ENCODE data around the gene ARHGAP8. TPM values are rescaled to one million over a fixed set of nuclear protein-coding genes. Genes with fewer than 3 reads are reported as not detected.

ARHGAP8 gene
- total and polyA plus RNA-seq, 2 donors (not counting 3 experiments of a cell fraction or from before 2014, with no cell fraction given), result not detected

- no peaks in the 10 kb centered on the region for H3K36me3 ChIP-seq (ENCODE audit: control insufficient read depth in 2 of 2, extremely low read depth in 1 of 2, insufficient read depth in 2 of 2, low read length in 2 of 2)
- dilution Hi-C loops (cut with MboI; ENCODE audit: extremely low pct_ligation_motif_present, low sequenced_read_pairs) (no loop called here), intact Hi-C loops (cut with micrococcal nuclease) (no loop called here)
- TF ChIP-seq POLR2AphosphoS5 (IDR thresholded peaks at IDR 0.05; ENCODE audit: insufficient read depth, low read depth, low read length) (no peak), FOS (IDR thresholded peaks at IDR 0.05; ENCODE audit: borderline replicate concordance, insufficient read depth, low read length) (no peak), MYC (IDR thresholded peaks at IDR 0.05; ENCODE audit: low read depth, low read length) (no peak), GATA2 (IDR thresholded peaks at IDR 0.05; ENCODE audit: insufficient read depth, insufficient read length, low read depth, low read length) (no peak), JUN (IDR thresholded peaks at IDR 0.05; ENCODE audit: borderline replicate concordance, insufficient read depth, insufficient read length, low read depth) (no peak), EZH2 (IDR thresholded peaks at IDR 0.05; ENCODE audit: borderline replicate concordance, low read depth, low read length, severe bottlenecking) (no peak), POLR2A (IDR thresholded peaks at IDR 0.05; ENCODE audit: low read depth, low read length) (no peak), MAX (IDR thresholded peaks at IDR 0.05; ENCODE audit: insufficient read depth, insufficient read length) (no peak), CTCF (IDR thresholded peaks at IDR 0.05; ENCODE audit: extremely low read depth in 1 of 2, insufficient read depth in 1 of 2, low read depth in 1 of 2, low read length in 2 of 2) (no peak)
- H3K4me2 ChIP-seq (ENCODE audit: insufficient read depth, low read length), result no peak overlapping the region
- no peaks in the 10 kb centered on the region for H4K20me1 ChIP-seq (replicated peaks; ENCODE audit: control insufficient read depth, extremely low read depth, insufficient read depth, low read length)
- no peaks in the 10 kb centered on the region for H3K9me3 ChIP-seq (replicated peaks; ENCODE audit: control insufficient read depth, insufficient read depth, low read length)
- no peak overlapping the region for H3K27ac ChIP-seq (ENCODE audit: insufficient read depth, low read depth, low read length)
- ChIA-PET CTCF (no interaction called here), POLR2A (interaction anchor here (0.7 kb wide), 1 partner anchor 43 kb away, joined by 4 read pairs; no protein-coding TSS in a partner anchor)
- no peak overlapping the region for H3K4me3 ChIP-seq (replicated peaks in 1 of 3; ENCODE audit: insufficient read depth in 1 of 3, low read depth in 1 of 3, low read length in 3 of 3)
- FAIRE-seq, result no peak
- H2AFZ ChIP-seq (ENCODE audit: low read depth, low read length), result no peak overlapping the region
- DNase-seq (ENCODE audit: low read depth, low spot score), result no peak
- H3K27me3 ChIP-seq (ENCODE audit: control insufficient read depth in 2 of 2, insufficient read depth in 2 of 2, low read length in 2 of 2), result no peaks in the 10 kb centered on the region
- no peaks in the 10 kb centered on the region for H3K9me1 ChIP-seq (replicated peaks; ENCODE audit: control insufficient read depth, extremely low read depth, insufficient read depth, low read length)
- no peak overlapping the region for H3K9ac ChIP-seq (replicated peaks; ENCODE audit: extremely low read depth, insufficient read depth, low read length)
- H3K79me2 ChIP-seq (ENCODE audit: control insufficient read depth, insufficient read depth, low read length), result no peaks in the 10 kb centered on the region
- BruUV-seq (replicated peaks), result no TSS peak
- H3K4me1 ChIP-seq (ENCODE audit: control insufficient read depth, extremely low read depth, insufficient read depth, low read length), result no peaks in the 10 kb centered on the region
Observed at GRCh38 chr22:44827666-44828190, 75.4 kb downstream of the ARHGAP8 start.
